Measurements from ENCODE around the gene HDGFL1.
A peak's percentile ranks its signal among the peaks of the same experiment; 100 is the strongest.

Gene HDGFL1

GRCh38 chr6:22569281-22570184 lies at the start of gene HDGFL1:
Gene HDGFL1, plus strand, starts transcription at chr6:22569566. Its CDS starts 10 bp downstream, at chr6:22569576.
- no peak for DNase-seq (ENCODE audit: low read depth)
- no peak within 1 kb of the TSS for H3K4me3 ChIP-seq (ENCODE audit: low read depth, low read length)
- no peak for TF ChIP-seq CTCF (IDR thresholded peaks at IDR 0.05; ENCODE audit: control insufficient read depth, extremely low read depth, insufficient read depth)

- DNase-seq (ENCODE audit: low read depth): peak; percentile 95
- TF ChIP-seq CTCF (IDR thresholded peaks at IDR 0.05; ENCODE audit: control insufficient read depth, extremely low read depth, insufficient read depth): no peak
- no peak overlapping the region for H3K4me3 ChIP-seq (ENCODE audit: low read depth, low read length)
Measured at GRCh38 chr6:22521035-22521434, 48.3 kb upstream of the HDGFL1 start.

- H3K4me3 ChIP-seq (ENCODE audit: low read depth, low read length): no peak overlapping the region
- DNase-seq (ENCODE audit: low read depth): no peak
- TF ChIP-seq CTCF (IDR thresholded peaks at IDR 0.05; ENCODE audit: control insufficient read depth, extremely low read depth, insufficient read depth): no peak
Measured at GRCh38 chr6:22526736-22527135, 42.6 kb upstream of the HDGFL1 start.

GRCh38 chr6:22529866-22530265 lies 39.5 kb upstream of the HDGFL1 start:
- no peak overlapping the region for H3K4me3 ChIP-seq (ENCODE audit: low read depth, low read length)
- TF ChIP-seq CTCF (IDR thresholded peaks at IDR 0.05; ENCODE audit: control insufficient read depth, extremely low read depth, insufficient read depth): no peak
- DNase-seq (ENCODE audit: low read depth): no peak

- DNase-seq (ENCODE audit: low read depth): no peak
- no peak overlapping the region for H3K4me3 ChIP-seq (ENCODE audit: low read depth, low read length)
- no peak for TF ChIP-seq CTCF (IDR thresholded peaks at IDR 0.05; ENCODE audit: control insufficient read depth, extremely low read depth, insufficient read depth)
Measured at GRCh38 chr6:22530506-22530905, 38.9 kb upstream of the HDGFL1 start.

GRCh38 chr6:22536122-22536521 lies 33.2 kb upstream of the HDGFL1 start:
- DNase-seq (ENCODE audit: low read depth): no peak
- H3K4me3 ChIP-seq (ENCODE audit: low read depth, low read length): no peak overlapping the region
- no peak for TF ChIP-seq CTCF (IDR thresholded peaks at IDR 0.05; ENCODE audit: control insufficient read depth, extremely low read depth, insufficient read depth)
